Adrenal gland (tissue), 12 donors: ENCODE results near the gene MRPS7. TPM values are rescaled to one million over a fixed set of nuclear protein-coding genes. Genes with fewer than 3 reads are reported as not detected.

Experiments used
- DNase-seq, 7 donors: peaks; one replicate each; pipeline ENCODE4 v3.0.0-alpha.2; 2019 to 2020
- H3K27ac ChIP-seq, 5 donors: fragments of 200-600 bp; sonication (generic) in 4 of 5; 1 replicate in 3 of 5; 2 replicates in 2 of 5; pipeline versions ENCODE4 v1.5.1 to v1.8.0; 2016 to 2020; ENCODE audit warnings: mild to moderate bottlenecking in 1 of 5
- H3K27me3 ChIP-seq: fragments of 200-600 bp; 2 replicates; pipeline ENCODE4 v1.8.0; 2021
- H3K36me3 ChIP-seq, 2 donors: fragments of 200-600 bp; replicated peaks in 1 of 2; 1 replicate in 1 of 2; 2 replicates in 1 of 2; pipeline versions ENCODE4 v1.5.1 to v1.8.0; 2018 to 2022
- H3K4me1 ChIP-seq, 2 donors: fragments of 200-600 bp; replicated peaks in 1 of 2; 1 replicate in 1 of 2; 2 replicates in 1 of 2; pipeline versions ENCODE4 v1.5.1 to v1.8.0; 2018 to 2021
- H3K4me3 ChIP-seq, 4 donors: fragments of 200-600 bp; sonication (generic) in 3 of 4; one replicate each; pipeline ENCODE4 v1.5.1; 2016 to 2018
- H3K9me3 ChIP-seq, 3 donors: fragments of 200-600 bp; sonication (generic) in 1 of 3; replicated peaks in 1 of 3; 1 replicate in 2 of 3; 2 replicates in 1 of 3; pipeline versions ENCODE4 v1.5.1 to v1.8.0; 2016 to 2021
- CTCF ChIP-seq, 6 experiments: fragments of 450-650 bp in 4 of 6; fragments of 200-600 bp in 2 of 6; sonication (generic) in 1 of 6; IDR thresholded peaks; 1 replicate in 5 of 6; 2 replicates in 1 of 6; pipeline versions ENCODE4 v1.5.1 to v1.8.0; 2016 to 2021; ENCODE audit warnings: antibody characterized with exemption in 6 of 6, mild to moderate bottlenecking in 2 of 6, moderate library complexity in 1 of 6
- POLR2A ChIP-seq, 2 donors: fragments of 450-650 bp; IDR thresholded peaks; one replicate each; pipeline ENCODE4 v1.6.1; 2017; ENCODE audit warnings: antibody characterized with exemption in 2 of 2, mild to moderate bottlenecking in 2 of 2, moderate library complexity in 1 of 2
- WGBS, 4 donors: extraction: QIAGEN DNeasy Blood & Tissue Kit in 2 of 4; methylation state at CpG; one replicate each; pipeline versions ENCODE4 v1.1.5 to v1.1.7; 2013 to 2017; 5-methylcytosine and 5-hydroxymethylcytosine counted together
- intact Hi-C, 2 donors: fragments of 100-400 bp; cut with DNase I; formaldehyde crosslinking; loops; one replicate each; pipeline versions ENCODE4 v1.14.1 to v1.15.0; 2022 to 2023
- polyA plus RNA-seq, 3 donors: library from polyadenylated mRNA; stranded (reverse); fragments of 200-250 nt in 2 of 3; fragments of 350-450 nt in 1 of 3; fragmentation: Illumina TruSeq in 1 of 3; extraction: RNeasy Lipid Tissue Mini Kit (QIAGEN cat#74804) in 1 of 3; gene quantifications; one replicate each; pipeline ENCODE4 v1.2.3, GENCODE V29; 2013 to 2014
- total RNA-seq, 9 donors: library from RNA; depleted of rRNA in 4 of 9; stranded (reverse); fragments of >200 nt in 4 of 9; fragments of 120-200 nt in 1 of 9; fragmentation: NEBNext Ultra II Directional in 1 of 9; extraction: Animal tissue kit (Norgen Biotek cat#: 25700) in 1 of 9; gene quantifications; one replicate each; pipeline versions ENCODE4 v1.1.0 to v1.2.4, GENCODE V29; 2013 to 2023
- donor health status: healthy with polysubstance abuse.
- donor health status: Bipolar disorder and iron deficiency.
- donor health status: DM: yes; HTN: yes; CAD: no.
- donor health status: DM: no; HTN: no; CAD: no.
- donor health status: DM: no; HTN: no; CAD: no.
- donor health status: DM: yes; HTN: yes; CAD: no.

Gene MRPS7
- total and polyA plus RNA-seq, 12 donors = 47.7 to 127 (median 75.0) TPM

DNA sequence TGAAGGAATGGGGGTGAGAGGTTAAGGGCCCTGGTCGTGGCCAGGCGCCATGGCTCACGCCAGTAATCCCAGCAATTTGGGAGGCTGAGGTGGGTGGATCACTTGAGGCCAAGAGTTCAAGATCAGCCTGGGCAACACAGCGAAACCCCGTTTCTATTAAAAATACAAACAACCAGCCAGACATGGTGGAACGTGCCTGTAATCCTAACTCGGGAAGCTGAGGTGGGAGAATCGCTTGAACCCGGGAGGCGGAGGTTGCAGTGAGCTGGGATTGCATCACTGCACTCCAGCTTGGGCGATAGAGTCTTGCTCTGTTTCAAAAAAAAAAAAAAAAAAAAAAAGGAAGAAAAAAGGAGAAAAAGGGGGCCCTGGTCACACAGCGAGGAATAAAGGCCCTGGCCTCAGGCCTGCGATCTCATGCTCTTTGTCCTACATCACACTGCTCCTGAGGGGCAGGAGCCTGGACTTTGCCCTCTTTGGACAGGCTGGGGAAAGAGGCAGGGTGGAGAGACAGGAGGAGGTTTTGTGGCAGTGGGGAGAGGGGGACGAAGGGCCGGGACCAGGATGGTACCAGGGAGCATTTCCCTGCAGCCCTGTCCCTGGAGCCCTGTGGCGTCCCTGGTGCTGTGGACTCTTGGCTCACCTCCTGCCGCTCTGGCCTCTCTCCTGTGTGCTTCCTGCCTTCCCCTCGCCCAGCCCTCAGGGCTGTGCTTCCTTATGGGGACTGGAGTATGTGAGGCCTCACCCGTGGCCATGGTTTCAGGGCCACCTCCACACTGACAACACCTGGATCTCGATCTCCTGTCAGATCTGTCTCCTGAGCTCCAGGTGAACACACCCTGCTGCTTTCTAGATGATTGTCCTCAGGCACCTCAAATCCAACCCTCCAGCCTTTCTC lies 47.3 kb downstream of the MRPS7 start:
- WGBS, 4 donors = 63 to 77% (median 70%) methylated on average over 13 to 20 of the region's 20 CpGs
- Histone ChIP-seq H3K9me3 (no peaks in the 10 kb centered on the region), H3K4me3 (no peak overlapping the region), H3K36me3 (no peaks in the 10 kb centered on the region), H3K27ac (peak overlapping the region; percentile 30 to 79 (median 62)), H3K4me1 (peaks cover 9 to 12% of the 10 kb centered on the region in 2 donors), H3K27me3 (no peaks in the 10 kb centered on the region)
- peak in 1 of 7 donors; percentile 42 for DNase-seq
- TF ChIP-seq CTCF (IDR thresholded peaks at IDR 0.05) = no peak
- no peak for TF ChIP-seq POLR2A (IDR thresholded peaks at IDR 0.05)
- intact Hi-C loops = no loop called here

DNA sequence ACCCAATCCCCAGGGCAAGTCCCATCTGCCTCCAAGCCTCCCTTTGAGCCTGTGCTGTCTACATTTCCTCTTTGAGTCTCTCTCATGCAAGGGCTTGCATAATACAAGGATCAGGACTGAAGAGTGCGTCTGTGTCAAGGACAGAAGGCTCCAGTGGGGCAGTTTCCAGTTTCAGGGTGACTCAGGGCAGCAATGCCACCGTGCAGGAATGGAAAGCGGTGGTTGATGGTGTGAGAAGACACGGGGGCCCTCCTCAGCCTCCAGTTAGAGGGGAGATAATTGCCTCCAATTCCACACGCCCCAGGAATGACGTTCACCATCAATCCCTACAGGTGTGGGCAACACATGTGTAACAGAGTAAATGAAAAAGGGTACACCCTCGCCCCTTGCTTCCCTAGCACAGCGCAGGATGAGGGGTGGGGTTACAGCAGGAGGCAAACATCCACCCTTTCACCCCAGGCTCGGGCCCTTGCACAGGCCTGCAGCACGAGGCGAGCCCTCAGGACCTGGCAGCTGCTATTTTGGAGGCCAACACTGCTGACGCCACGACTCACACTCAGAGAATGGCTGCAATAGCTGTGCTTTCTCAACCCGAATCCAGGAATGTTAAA lies 52.4 kb downstream of the MRPS7 start:
- Histone ChIP-seq H3K9me3 (no peaks in the 10 kb centered on the region), H3K36me3 (peaks cover 0 to 11% of the 10 kb centered on the region in 2 donors), H3K27me3 (no peaks in the 10 kb centered on the region), H3K27ac (peak overlapping the region; percentile 22 to 96 (median 82)), H3K4me3 (no peak overlapping the region), H3K4me1 (peaks cover 24 to 35% of the 10 kb centered on the region in 2 donors)
- peak; percentile 61 to 90 (median 85) for DNase-seq
- 28 to 47% (median 34%) methylated on average over 9 to 14 of the region's 14 CpGs for WGBS, 4 donors
- intact Hi-C loops = no loop called here
- TF ChIP-seq CTCF (IDR thresholded peaks at IDR 0.05) (no peak), POLR2A (IDR thresholded peaks at IDR 0.05) (peak in 1 of 2 donors; percentile 43)

DNA sequence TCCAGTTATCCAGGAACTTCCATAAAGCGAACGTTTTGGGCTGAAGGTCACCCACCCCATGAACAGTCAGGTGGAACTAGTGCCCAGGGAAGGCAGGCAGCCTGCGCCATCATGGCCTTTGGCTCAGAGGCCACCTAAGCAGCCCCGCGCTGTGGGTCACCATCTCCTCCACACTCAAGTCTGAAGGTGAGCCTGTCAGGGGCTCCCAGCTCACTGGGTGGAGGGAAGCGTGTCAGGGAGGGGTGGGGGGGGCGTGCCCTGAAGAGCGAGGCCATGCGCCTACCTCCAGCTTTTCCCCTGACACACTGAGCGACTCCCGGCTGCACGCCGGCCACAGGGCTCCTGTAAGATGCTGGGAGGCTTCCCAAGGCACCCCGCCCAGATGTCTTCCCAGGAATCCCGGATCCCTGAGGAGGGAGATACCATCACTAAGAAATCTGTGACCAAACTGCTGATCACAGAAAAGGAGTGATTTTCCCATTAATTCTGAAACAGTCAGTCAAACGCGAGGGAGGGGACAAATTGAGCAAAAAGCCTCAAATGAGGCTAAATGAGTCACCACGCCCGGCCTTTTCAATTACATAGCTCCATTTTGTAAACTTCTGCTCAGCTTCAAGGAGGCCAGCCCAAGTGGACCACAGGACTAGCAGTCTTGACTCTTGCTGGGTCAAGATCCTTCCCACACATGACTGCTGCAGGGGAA lies 54.0 kb downstream of the MRPS7 start:
- Histone ChIP-seq H3K9me3 (no peaks in the 10 kb centered on the region), H3K36me3 (peaks cover 0 to 23% of the 10 kb centered on the region in 2 donors), H3K27ac (peak overlapping the region in 4 of 5 donors; percentile 28 to 90 (median 70)), H3K4me1 (peaks cover 24 to 35% of the 10 kb centered on the region in 2 donors), H3K27me3 (no peaks in the 10 kb centered on the region), H3K4me3 (no peak overlapping the region)
- peak in 5 of 7 donors; percentile 50 to 71 (median 67) for DNase-seq
- 63 to 67% (median 64%) methylated on average over 15 to 19 of the region's 19 CpGs for WGBS, 4 donors
- TF ChIP-seq CTCF (IDR thresholded peaks at IDR 0.05) (no peak), POLR2A (IDR thresholded peaks at IDR 0.05) (no peak)
- intact Hi-C loops = no loop called here

Other genes with a start within 250 kb of the MRPS7 start
- gene MRPL58, start 249.2 kb upstream of the MRPS7 start, total RNA-seq = 100 to 1,000 TPM in 1 of 9 donors, 10 to 100 TPM in 8; 38.7 to 120 (median 60.3) TPM
- 10 to 100 TPM; 46.7 to 88.8 (median 57.6) TPM for gene MRPL58, start 249.2 kb upstream of the MRPS7 start, polyA plus RNA-seq
- 100 to 1,000 TPM; 215 to 452 (median 283) TPM for gene ATP5PD, start 214.9 kb upstream of the MRPS7 start, total RNA-seq
- 100 to 1,000 TPM; 393 to 826 (median 646) TPM for gene ATP5PD, start 214.9 kb upstream of the MRPS7 start, polyA plus RNA-seq
- 10 to 100 TPM; 38.2 to 49.2 (median 41.0) TPM for gene KCTD2, start 214.7 kb upstream of the MRPS7 start, total RNA-seq
- gene KCTD2, start 214.7 kb upstream of the MRPS7 start, polyA plus RNA-seq = 10 to 100 TPM; 20.6 to 52.4 (median 24.3) TPM
- 1 to 10 TPM in 8 of 9 donors, under 1 TPM in 1; 0.91 to 3.0 (median 1.7) TPM for gene SLC16A5, start 173.9 kb upstream of the MRPS7 start, total RNA-seq
- gene SLC16A5, start 173.9 kb upstream of the MRPS7 start, polyA plus RNA-seq = 1 to 10 TPM in 2 of 3 donors, under 1 TPM in 1; 0.77 to 3.9 (median 2.1) TPM
- 10 to 100 TPM in 1 of 9 donors, 1 to 10 TPM in 8; 3.7 to 13.8 (median 8.8) TPM for gene ARMC7, start 151.9 kb upstream of the MRPS7 start, total RNA-seq
- 1 to 10 TPM; 5.5 to 7.1 (median 5.8) TPM for gene ARMC7, start 151.9 kb upstream of the MRPS7 start, polyA plus RNA-seq
- 100 to 1,000 TPM in 1 of 9 donors, 10 to 100 TPM in 8; 33.4 to 112 (median 63.2) TPM for gene NT5C, start 130.1 kb upstream of the MRPS7 start, total RNA-seq
- gene NT5C, start 130.1 kb upstream of the MRPS7 start, polyA plus RNA-seq = 100 to 1,000 TPM in 2 of 3 donors, 10 to 100 TPM in 1; 20.6 to 124 (median 114) TPM
- 100 to 1,000 TPM in 1 of 9 donors, 10 to 100 TPM in 8; 34.2 to 232 (median 50.9) TPM for gene JPT1, start 107.4 kb upstream of the MRPS7 start, total RNA-seq
- gene JPT1, start 107.4 kb upstream of the MRPS7 start, polyA plus RNA-seq = 100 to 1,000 TPM in 2 of 3 donors, 10 to 100 TPM in 1; 98.6 to 161 (median 102) TPM
- gene SUMO2, start 78.9 kb upstream of the MRPS7 start, total RNA-seq = 100 to 1,000 TPM in 6 of 9 donors, 10 to 100 TPM in 3; 65.2 to 371 (median 265) TPM
- 100 to 1,000 TPM in 1 of 3 donors, 10 to 100 TPM in 2; 54.9 to 331 (median 65.6) TPM for gene SUMO2, start 78.9 kb upstream of the MRPS7 start, polyA plus RNA-seq
- 10 to 100 TPM; 18.7 to 53.8 (median 30.1) TPM for gene NUP85, start 56.2 kb upstream of the MRPS7 start, total RNA-seq
- 10 to 100 TPM; 24.1 to 51.5 (median 40.0) TPM for gene NUP85, start 56.2 kb upstream of the MRPS7 start, polyA plus RNA-seq
- 10 to 100 TPM in 8 of 9 donors, 1 to 10 TPM in 1; 8.0 to 36.9 (median 23.0) TPM for gene GGA3, start 273 bp upstream of the MRPS7 start, total RNA-seq
- 10 to 100 TPM; 23.2 to 51.5 (median 24.1) TPM for gene GGA3, start 273 bp upstream of the MRPS7 start, polyA plus RNA-seq
- gene MIF4GD, start 9.4 kb downstream of the MRPS7 start, total RNA-seq = 10 to 100 TPM in 8 of 9 donors, 1 to 10 TPM in 1; 9.2 to 53.0 (median 29.0) TPM
- gene MIF4GD, start 9.4 kb downstream of the MRPS7 start, polyA plus RNA-seq = 10 to 100 TPM; 10.7 to 15.1 (median 14.8) TPM
- gene SLC25A19, start 27.6 kb downstream of the MRPS7 start, total RNA-seq = 10 to 100 TPM; 15.8 to 63.9 (median 24.9) TPM
- gene SLC25A19, start 27.6 kb downstream of the MRPS7 start, polyA plus RNA-seq = 10 to 100 TPM; 23.6 to 38.4 (median 32.7) TPM
- gene GRB2, start 143.8 kb downstream of the MRPS7 start, total RNA-seq = 100 to 1,000 TPM in 8 of 9 donors, 10 to 100 TPM in 1; 84.4 to 374 (median 117) TPM
- 100 to 1,000 TPM in 1 of 3 donors, 10 to 100 TPM in 2; 36.0 to 131 (median 36.1) TPM for gene GRB2, start 143.8 kb downstream of the MRPS7 start, polyA plus RNA-seq
- gene TMEM94, start 194.8 kb downstream of the MRPS7 start, total RNA-seq = 100 to 1,000 TPM in 8 of 9 donors, 10 to 100 TPM in 1; 65.2 to 245 (median 169) TPM
- 100 to 1,000 TPM; 132 to 186 (median 134) TPM for gene TMEM94, start 194.8 kb downstream of the MRPS7 start, polyA plus RNA-seq